ENCODE results near the gene COL3A1.

COL3A1 gene

DNA sequence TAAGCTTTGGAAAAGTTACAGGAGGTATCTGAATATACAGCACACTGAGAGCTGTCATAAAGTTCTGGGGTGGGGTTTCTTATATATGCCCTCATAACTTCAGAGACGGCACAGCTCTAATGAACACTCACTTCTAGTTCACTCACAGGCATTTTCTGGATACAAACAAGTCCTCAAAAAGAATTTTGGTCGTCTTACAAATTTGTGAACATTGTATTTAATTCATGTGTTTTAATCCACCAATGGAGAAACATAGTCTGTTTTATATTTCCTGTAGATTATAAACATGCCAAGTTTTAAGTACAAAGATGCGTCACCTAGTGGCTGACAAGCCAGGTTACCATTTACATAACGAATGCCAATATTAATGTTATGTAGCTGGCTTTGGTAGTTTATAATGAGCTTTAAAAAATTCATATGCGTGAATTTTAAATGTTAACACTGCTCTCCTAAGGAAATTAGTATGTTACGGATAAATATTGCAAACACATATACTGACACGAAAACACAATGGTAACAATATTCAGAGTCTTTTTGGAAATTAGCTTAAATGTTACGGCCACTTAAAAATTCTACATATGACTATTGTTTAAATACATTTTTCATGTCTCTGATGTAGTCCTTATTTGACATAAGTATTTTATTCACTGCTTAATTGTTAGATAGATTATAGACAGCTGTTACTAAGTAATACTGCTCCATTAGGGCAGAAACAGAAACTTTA is 2.5 kb downstream of the COL3A1 start:
- no peak for DNase-seq

DNA sequence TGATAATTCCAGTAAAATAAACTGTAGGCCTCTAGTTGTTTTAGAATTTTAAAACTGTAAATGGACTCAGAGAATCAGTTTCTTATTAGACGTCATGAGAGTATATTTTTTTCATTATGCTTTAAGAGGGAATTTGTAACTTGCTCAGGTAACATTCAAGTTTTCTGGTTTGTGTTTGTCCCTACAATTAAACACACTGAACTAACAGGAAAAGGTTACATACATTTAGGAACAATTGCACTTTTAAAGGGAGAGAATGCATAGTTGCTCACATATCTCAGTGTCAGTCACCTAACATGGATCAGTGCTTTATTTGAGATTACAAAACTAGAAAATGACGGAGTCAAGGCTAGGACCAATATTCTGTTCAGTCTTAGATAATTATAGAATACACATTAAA is 3.1 kb downstream of the COL3A1 start:
- DNase-seq, result no peak

DNA sequence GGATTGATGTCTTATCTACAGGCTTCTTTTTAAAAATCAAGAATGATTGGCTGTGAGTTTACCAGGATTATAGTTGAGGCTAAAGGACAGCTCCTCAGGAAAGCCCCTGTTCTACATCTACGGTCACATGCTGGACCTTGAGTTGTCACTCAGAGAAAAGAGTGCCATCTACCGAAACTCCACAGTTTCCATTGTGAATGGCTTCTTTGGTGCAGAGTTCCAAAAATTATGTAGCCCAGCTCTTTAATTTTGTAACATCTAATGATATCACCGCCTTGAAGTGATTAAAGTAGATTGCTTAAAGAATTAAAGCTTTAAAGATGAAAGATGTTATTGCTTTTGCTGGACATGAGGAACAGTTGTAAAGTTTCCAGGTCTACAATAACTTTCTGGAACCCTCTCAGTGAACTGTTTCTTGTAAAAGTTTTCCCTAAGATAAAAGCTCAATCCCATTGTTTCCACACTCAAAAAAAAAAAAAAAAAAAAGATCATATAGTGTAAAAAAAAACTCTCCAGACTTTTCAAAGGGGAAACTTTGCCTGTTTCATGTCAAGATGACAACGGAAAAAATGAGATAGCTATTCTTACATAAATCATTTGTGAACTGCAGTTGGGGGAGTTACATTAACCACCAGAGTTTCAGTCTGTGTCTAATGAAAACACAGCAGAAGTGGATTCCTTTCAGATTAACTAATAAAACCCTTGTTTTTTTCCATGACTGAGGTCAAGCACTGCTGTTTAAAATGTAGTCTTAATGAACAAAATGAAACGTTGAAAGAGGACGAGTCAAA is 4.3 kb downstream of the COL3A1 start:
- no peak for DNase-seq

DNA sequence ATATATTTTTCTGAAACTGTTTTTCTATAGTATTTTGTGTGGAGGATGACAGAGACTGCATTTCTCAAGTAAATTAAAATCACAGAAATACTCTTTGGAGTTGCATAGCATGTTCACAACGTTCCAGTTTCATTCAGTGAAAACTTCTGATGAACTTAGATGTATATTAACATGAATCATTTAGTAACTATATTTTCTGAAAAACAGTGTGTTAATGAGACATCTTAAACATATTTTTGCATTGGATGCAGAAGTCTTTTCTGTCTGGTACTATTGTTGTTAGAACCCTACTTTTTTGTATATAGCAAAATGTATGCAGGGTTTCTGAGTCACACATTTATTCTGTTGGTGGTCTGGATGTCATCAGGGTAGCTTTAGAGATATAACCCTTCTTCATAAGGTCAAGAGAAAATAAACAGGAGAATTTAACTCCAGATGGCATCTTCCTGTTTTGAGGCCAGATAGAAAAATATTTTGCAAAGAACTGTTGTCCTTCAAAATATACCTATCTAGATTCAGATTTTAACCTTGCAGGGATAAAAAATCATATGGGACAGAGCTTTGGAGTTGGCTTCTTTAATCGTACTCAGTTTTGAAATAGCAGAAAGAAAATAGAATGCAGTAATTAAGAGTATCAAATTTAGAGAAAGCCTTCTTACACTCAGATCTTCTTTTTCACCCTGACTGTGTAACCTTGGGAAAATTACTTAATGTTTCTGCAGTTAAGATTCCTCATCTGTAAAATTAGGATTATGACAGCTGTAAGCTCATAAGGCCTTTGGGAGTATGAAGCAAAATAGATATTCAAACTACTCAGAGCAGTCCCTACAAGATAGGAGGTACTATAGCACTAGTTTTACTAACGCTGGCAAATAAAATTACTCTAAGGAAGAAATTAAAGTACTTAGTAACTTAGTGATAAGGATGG is 5.3 kb downstream of the COL3A1 start:
- no peak for DNase-seq

DNA sequence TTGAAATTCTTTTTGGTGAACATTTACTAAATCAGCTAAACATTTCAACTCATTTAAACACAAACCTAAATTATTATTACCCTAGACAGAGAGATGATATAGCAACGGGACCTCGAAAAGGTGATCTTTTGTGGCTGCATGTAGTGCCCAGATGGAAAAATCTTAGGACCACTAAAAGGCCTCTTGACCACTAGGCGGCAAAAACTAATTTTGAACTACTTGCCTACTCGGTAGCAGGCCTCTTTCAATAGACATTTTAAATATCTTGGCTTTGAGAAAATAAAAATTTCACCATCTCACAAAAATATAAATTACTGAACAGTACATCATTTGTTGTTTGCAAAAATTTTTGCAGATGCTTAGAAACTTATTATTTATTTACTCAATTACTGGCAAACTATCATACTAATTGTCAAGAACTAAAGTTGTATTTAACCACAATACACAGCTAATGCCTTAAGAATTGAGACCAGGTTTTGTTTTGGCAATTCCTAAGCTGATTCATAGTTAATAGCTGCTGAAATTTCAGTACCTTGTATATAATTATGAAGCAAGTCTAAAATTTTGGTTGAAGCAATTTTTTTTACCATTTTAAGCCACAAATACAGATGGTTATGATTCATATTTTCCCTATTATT is 9.4 kb downstream of the COL3A1 start:
- DNase-seq, result no peak

DNA sequence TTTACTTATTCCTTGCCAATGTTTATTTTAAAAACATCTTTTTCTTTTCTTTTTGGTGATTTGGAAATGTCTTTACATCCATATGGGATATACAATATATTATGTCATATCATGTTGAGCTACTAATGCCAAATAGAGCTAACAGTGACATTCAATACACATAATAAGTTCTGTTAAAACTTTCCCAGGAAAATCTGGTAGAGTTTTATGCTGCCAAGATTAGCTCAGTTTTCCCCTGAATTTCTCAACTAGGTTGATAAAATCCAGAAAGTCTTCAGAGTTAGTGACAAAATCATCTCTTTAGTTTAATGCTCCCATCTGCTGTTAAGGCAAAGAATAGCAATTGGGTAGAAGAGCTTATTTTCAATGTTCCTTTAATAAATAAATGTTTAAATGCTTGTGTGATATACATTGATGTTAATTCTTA is 9.9 kb downstream of the COL3A1 start:
- DNase-seq, result no peak

DNA sequence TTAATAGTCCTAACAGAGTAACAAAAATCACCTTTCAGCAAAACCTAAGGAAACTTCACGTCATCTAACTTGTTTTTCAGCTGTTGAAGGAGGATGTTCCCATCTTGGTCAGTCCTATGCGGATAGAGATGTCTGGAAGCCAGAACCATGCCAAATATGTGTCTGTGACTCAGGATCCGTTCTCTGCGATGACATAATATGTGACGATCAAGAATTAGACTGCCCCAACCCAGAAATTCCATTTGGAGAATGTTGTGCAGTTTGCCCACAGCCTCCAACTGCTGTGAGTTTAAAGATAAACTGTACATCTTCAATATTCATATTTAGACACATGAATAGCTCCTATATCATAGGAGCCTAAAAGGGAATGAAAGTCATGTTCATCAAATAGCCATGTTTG is 10.5 kb downstream of the COL3A1 start:
- DNase-seq, result no peak

DNA sequence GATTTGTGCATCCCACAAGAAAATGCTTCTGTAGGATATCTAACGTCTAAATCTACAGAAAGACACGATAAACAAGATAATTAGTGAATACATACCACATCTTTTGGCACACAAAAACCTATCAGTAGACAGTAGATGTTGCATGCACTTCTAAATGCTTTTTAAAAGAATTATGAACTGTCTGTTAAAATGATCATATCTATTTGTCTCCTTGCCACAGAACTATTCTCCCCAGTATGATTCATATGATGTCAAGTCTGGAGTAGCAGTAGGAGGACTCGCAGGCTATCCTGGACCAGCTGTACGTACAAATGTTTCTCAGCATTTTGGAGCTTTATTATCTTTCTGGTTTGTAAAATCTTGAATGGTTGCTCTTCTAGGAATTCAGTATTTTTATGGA is 12.7 kb downstream of the COL3A1 start:
- no peak for DNase-seq

DNA sequence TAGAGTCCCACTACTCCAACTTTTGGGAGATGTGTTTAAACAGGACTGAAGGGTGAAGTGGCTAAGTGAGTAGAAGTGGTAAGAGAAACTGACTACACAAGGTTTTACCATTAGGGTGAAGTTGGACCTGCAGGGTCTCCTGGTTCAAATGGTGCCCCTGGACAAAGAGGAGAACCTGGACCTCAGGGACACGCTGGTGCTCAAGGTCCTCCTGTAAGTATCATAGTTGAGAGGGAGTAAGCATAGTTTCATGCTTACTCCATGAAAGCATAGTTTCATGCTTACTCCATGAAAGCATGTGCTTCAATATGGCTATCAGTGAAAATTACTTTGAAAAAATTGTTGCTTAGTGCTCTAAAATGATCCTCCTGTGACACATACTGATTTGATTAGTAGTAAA is 19.1 kb downstream of the COL3A1 start:
- DNase-seq, result no peak

DNA sequence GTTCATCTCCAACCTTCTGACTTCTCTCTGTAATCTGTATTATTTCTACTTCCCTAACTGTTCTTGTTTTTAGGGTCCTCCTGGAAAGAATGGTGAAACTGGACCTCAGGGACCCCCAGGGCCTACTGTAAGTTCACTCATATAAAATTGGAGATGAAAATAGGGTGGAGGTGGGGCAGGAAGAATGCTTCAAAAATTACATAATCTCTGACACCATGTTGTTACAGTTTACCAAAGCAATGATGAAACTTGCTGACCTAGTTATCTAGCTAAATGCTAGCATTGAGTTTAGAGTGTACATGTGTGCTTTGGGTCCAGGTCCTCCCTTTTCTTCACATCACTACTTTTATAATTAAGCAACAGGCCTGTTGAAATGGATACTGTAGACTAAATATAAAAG is 23.1 kb downstream of the COL3A1 start:
- DNase-seq, result no peak

DNA sequence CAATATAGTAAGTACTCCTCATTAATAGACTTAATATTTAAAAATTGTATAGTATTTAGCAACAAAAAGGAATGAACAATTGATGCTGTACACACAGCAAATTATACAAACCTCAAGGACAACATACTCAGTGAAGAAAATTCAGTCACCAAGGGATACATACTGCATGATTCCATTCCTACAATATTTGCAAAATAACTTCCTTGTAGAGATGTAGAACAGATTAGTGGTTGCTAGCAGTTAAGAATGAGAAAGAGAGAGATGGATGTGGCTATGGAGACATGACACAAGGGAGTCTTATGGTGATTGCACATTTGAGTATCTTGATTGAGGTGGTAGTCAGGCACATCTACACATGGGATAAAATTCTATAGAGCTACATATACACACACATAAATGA is 26.0 kb downstream of the COL3A1 start:
- no peak for DNase-seq

DNA sequence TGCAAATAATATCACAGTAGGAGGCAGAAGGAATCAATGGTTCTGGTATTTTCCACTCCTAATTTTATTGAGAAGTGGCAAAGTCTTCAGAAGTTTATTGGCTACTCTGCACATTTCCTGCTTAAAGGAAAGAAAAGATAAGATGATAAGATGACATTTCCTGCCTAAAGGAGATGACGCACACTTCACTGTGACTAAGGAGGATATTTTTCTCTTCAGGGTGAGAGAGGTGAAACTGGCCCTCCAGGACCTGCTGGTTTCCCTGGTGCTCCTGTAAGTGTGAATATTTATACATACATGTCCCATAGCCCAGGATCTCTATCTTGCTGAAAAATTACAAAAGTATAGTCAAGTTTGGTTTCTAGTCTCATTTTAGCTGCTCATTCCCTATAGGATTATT is 27.9 kb downstream of the COL3A1 start:
- no peak for DNase-seq

DNA sequence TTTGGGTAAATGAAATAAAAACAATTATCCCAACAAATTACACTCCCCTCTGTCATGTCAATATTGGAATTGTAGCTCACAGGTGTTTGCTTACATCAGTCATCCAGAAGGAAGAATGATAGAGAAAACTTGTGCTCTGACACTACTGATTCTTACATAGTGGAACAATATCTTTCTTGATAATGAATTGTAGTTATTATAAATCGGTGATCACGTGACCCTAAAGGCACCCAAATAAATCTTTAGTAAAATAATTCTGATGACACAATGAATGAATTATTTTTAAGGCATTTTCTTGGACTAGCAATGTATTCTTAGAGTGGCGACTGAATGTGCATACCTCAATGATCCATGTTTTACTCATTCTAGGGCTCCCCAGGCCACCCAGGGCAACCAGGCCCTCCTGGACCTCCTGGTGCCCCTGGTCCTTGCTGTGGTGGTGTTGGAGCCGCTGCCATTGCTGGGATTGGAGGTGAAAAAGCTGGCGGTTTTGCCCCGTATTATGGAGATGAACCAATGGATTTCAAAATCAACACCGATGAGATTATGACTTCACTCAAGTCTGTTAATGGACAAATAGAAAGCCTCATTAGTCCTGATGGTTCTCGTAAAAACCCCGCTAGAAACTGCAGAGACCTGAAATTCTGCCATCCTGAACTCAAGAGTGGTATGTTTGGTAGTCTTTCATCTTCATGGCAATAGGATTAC is 34.5 kb downstream of the COL3A1 start:
- DNase-seq, result no peak

DNA sequence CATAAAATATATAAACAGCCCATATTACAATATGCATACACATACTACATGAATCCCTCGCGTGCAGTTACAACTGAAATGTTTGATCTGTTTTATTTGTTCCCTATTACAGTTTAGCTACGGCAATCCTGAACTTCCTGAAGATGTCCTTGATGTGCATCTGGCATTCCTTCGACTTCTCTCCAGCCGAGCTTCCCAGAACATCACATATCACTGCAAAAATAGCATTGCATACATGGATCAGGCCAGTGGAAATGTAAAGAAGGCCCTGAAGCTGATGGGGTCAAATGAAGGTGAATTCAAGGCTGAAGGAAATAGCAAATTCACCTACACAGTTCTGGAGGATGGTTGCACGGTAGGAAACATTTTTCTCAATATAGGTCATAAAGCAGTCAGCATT is 36.4 kb downstream of the COL3A1 start:
- DNase-seq, result no peak

DNA sequence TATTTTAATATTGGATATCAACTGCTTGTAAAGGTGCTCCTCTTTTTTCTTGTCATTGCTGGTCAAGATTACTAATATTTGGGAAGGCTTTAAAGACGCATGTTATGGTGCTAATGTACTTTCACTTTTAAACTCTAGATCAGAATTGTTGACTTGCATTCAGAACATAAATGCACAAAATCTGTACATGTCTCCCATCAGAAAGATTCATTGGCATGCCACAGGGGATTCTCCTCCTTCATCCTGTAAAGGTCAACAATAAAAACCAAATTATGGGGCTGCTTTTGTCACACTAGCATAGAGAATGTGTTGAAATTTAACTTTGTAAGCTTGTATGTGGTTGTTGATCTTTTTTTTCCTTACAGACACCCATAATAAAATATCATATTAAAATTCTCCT is 38.2 kb downstream of the COL3A1 start:
- DNase-seq, result no peak

DNA sequence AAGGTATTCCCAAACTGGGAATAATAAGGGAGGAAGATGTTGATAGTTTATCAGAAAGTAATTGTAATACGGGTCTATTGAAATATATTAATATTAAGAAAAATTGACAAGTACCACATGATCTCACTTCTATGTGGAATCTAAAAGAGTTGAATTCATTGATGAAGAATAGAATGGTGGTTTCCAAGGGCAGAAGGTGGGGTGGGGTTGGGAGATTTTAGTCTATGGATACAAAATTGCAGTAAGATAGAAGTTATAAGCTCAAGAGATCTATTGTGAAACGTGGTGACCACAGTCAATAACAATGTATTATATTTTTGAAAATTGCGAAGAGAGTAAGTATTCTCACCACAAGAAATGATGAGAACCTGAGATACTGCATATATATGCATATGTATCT is 38.9 kb downstream of the COL3A1 start:
- DNase-seq, result no peak

DNA sequence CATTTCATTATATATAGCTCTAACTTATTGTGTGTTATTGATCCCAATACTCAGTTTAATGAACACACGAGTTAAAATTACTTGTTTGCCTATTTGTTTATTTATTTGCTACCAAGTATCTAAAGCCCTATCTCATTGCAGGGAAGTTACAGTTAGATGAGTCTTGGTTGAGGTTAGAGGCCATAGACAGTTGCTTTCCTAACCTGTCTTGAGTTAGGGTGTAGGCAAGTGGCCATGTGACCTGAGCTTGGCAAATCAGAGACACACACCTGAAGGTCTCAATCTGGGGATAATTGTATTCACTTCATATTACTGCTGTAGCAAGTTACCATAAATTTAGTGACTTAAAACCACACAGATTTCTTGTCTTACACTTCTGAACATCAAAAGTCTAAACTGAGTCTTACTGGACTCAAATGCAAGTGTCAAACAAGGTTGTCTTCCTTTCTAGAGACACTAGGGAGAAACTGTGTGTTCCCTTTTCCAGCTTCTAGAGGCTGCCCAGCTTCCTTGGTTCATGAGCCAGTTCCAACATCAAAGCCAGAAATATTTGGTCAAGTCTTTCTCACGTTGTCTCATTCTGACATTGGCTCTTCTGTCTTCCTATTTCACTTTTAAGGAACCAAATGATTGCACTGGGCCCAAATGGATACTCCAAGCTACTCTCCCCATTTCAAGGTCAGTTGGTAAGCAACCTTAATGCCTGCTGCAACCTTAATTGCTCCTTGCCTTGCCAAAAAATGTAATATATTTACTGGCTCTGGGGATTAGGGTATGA is 39.7 kb downstream of the COL3A1 start:
- no peak for DNase-seq

DNA sequence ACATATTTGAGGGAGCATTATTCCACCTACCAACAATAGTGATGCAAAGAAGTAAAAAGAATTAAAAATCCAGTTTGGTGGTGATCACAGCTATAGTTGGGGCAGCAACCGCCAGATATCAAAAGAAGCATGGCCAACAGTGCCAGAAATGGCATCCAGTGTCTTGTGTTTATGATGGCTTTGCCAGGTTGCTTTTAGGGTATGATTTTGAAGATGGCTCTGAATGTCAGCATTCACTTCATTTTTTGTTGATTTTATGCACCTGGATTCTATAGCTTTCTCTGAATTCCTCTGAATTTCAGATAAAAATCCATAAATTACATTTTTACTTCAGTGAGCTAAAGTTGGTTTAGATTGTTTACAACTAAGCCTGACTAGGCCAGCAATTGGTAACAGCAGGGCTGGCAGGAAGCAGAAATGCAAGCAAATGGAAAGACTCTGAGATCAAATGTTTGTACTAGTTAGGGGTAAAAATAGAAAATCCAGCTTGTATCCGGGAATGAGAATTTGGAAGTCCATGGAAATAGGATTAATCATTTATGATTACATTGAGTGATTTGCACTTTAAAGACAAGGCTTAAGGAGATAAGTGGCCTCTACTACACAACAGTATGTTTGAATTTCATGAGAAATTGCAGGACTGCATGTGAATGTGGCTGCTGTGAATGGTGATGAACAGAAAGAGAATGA is 40.4 kb downstream of the COL3A1 start:
- no peak for DNase-seq

DNA sequence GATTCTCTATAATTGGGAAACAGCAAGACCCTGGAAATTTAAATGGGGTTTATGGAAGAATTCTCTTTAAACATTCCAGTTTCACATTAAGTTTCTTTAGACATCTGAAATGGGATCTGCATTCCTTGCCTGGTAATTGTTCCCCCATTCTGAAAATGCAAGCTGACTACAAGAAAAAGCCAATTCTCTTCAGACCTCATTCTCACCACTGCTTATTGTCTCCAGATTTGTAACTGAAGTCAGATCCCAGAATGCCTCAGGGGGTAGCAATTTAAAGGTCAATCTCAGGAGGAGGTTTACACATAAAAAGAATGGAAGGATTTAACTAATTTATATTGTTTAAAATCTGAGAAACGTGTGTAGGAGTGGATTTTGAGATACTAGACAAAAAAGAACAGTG is 41.2 kb downstream of the COL3A1 start:
- no peak for DNase-seq

DNA sequence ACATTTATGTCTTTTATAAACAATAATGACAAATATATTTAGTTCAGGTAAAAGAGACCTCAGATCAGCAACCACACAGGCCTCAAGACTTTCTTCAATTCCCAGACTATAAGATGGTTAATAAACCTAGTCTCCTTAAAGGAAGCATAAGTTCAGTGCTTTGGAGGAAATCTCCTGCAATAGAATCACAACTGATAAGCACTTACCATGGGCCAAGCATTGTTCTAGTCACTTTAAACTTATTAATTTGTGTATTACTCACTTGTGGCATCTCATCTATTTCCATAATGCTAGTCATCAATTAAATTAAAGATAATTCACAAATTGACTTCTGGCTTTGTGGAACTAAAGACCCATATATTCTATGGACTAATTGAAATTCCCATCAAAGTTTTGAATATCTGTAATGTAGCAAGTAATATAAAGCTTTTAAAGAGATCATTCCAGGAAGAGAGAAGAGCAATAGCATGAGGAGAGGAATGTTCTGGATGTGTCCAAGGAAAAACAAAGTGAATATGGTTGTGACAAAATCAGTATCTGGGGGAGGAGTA is 42.2 kb downstream of the COL3A1 start:
- no peak for DNase-seq

DNA sequence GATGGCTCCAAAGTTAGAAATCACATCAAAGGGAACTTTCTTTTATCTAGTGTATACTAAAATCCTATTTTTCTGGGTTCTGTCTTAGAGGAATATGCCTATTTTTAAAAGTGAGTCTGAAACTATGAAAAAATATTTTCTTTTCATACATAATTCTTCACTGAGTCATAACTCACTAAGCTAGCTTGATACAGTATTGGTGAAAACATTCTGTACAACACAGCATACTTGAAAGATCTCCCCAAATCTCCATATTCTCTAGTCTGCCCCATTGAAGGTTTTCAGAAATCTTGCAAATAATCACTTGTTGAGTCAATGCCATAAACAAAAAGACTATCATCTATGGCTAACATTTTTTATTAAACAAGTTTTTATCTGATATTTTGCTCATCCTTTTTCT is 44.5 kb downstream of the COL3A1 start:
- no peak for DNase-seq
